Endothelial cell of umbilical vein (primary cell): ENCODE data around the gene SUGP1. TPM values are rescaled to one million over a fixed set of nuclear protein-coding genes. Genes with fewer than 3 reads are reported as not detected.

Experiments used
- BruUV-seq: library from RNA; stranded (reverse); fragments of 400-500 nt; replicated peaks from 2 replicates; lab custom pipeline; 2021; lab: Mats Ljungman, UMichigan
- CTCF ChIA-PET: fragments of 300-600, 350-600 bp; sonication (Branson Sonifier 250); formaldehyde crosslinking; loops from one replicate; lab custom pipeline; 2021; ENCODE audit warnings: antibody characterized with exemption, inconsistent platforms; lab: Charles Lee
- POLR2A ChIA-PET: fragments of 300-600, 350-600 bp; sonication (Branson Sonifier 250); formaldehyde crosslinking; loops from one replicate; lab custom pipeline; 2021; ENCODE audit warnings: antibody characterized with exemption, inconsistent platforms; lab: Charles Lee
- DNase-seq: peaks from one replicate; pipeline ENCODE4 v3.0.0-alpha.2; 2011; ENCODE audit warnings: low read depth, low spot score
- FAIRE-seq: peaks from 2 replicates; lab custom pipeline; 2011; peaks lifted over from hg19 to GRCh38; lab: Jason Lieb, UNC
- H2AFZ ChIP-seq: 2 replicates; pipeline ENCODE4 v1.6.0; 2012; ENCODE audit warnings: low read depth, low read length, control low read depth, inconsistent platforms
- H3K27ac ChIP-seq: 2 replicates; pipeline ENCODE4 v1.5.1; 2011; ENCODE audit warnings: low read depth, mild to moderate bottlenecking, control low read depth, low read length, moderate library complexity; ENCODE audit not compliant: insufficient read depth
- H3K27me3 ChIP-seq, 2 experiments: 2 replicates each; pipeline versions ENCODE4 v1.6.0 to v1.6.1; 2011; ENCODE audit warnings: low read length in 2 of 2, mixed read lengths in 1 of 2; ENCODE audit not compliant: control insufficient read depth in 2 of 2, insufficient read depth in 2 of 2
- H3K36me3 ChIP-seq, 2 experiments: 2 replicates in 1 of 2; 3 replicates in 1 of 2; pipeline ENCODE4 v1.5.1; 2011; ENCODE audit warnings: low read length in 2 of 2, mild to moderate bottlenecking in 1 of 2, moderate library complexity in 1 of 2; ENCODE audit not compliant: control insufficient read depth in 2 of 2, insufficient read depth in 2 of 2; ENCODE audit errors: extremely low read depth in 1 of 2
- H3K4me1 ChIP-seq: 3 replicates; pipeline ENCODE4 v1.5.1; 2011; ENCODE audit warnings: mild to moderate bottlenecking, low read length; ENCODE audit not compliant: control insufficient read depth, insufficient read depth; ENCODE audit errors: extremely low read depth
- H3K4me2 ChIP-seq: 2 replicates; pipeline ENCODE4 v1.6.1; 2011; ENCODE audit warnings: low read length, control low read depth, mixed read lengths; ENCODE audit not compliant: insufficient read depth
- H3K4me3 ChIP-seq, 3 experiments: fragments of 200-600 bp in 1 of 3; sonication (generic), shearing (Covaris generic) in 1 of 3; replicated peaks in 1 of 3; 2 replicates each; pipeline ENCODE4 v1.5.1; 2011 to 2016; ENCODE audit warnings: control low read depth in 3 of 3, low read length in 3 of 3, mild to moderate bottlenecking in 2 of 3, inconsistent platforms in 1 of 3, low read depth in 1 of 3, moderate library complexity in 1 of 3; ENCODE audit not compliant: insufficient read depth in 1 of 3
- H3K79me2 ChIP-seq: 2 replicates; pipeline ENCODE4 v1.6.0; 2012; ENCODE audit warnings: low read length, inconsistent platforms; ENCODE audit not compliant: control insufficient read depth, insufficient read depth
- H3K9ac ChIP-seq: replicated peaks from 2 replicates; pipeline ENCODE3; 2011; ENCODE audit warnings: low read length, control low read depth; ENCODE audit not compliant: insufficient read depth; ENCODE audit errors: extremely low read depth
- H3K9me1 ChIP-seq: replicated peaks from 3 replicates; pipeline ENCODE4 v1.6.0; 2011; ENCODE audit warnings: mild to moderate bottlenecking, low read length; ENCODE audit not compliant: control insufficient read depth, insufficient read depth; ENCODE audit errors: extremely low read depth
- H3K9me3 ChIP-seq: replicated peaks from 2 replicates; pipeline ENCODE4 v1.5.1; 2012; ENCODE audit warnings: low read length, inconsistent platforms; ENCODE audit not compliant: control insufficient read depth, insufficient read depth
- H4K20me1 ChIP-seq: replicated peaks from 2 replicates; pipeline ENCODE3; 2011; ENCODE audit warnings: mild to moderate bottlenecking, low read length; ENCODE audit not compliant: control insufficient read depth, insufficient read depth; ENCODE audit errors: extremely low read depth
- EZH2 ChIP-seq: IDR thresholded peaks from 2 replicates; pipeline ENCODE4 v1.6.1; 2012; ENCODE audit warnings: borderline replicate concordance, low read depth, mild to moderate bottlenecking, moderate library complexity, low read length, inconsistent platforms; ENCODE audit not compliant: severe bottlenecking
- GATA2 ChIP-seq: IDR thresholded peaks from 2 replicates; pipeline ENCODE4 v1.7.0; 2011; ENCODE audit warnings: low read depth, mild to moderate bottlenecking, moderate library complexity, mixed read lengths, low read length; ENCODE audit not compliant: insufficient read length, insufficient read depth
- JUN ChIP-seq: IDR thresholded peaks from 2 replicates; pipeline ENCODE4 v1.6.1; 2011; ENCODE audit warnings: borderline replicate concordance, low read depth; ENCODE audit not compliant: insufficient read length, insufficient read depth
- MYC ChIP-seq: IDR thresholded peaks from one replicate; pipeline ENCODE4 v1.6.1; 2011; ENCODE audit warnings: mild to moderate bottlenecking, low read depth, low read length
- POLR2A ChIP-seq: IDR thresholded peaks from 2 replicates; pipeline ENCODE4 v1.6.1; 2012; ENCODE audit warnings: low read depth, mild to moderate bottlenecking, control low read depth, low read length
- dilution Hi-C: fragments of 300-500 bp; cut with MboI; formaldehyde crosslinking; loops from one replicate; pipeline ENCODE4 v1.15.0; 2019; ENCODE audit warnings: low sequenced_read_pairs; ENCODE audit not compliant: extremely low pct_ligation_motif_present
- intact Hi-C: fragments of 100-400 bp; cut with micrococcal nuclease; formaldehyde crosslinking; loops from one replicate; pipeline ENCODE4 v1.10.0; 2022
- polyA plus RNA-seq, 4 experiments: library from polyadenylated mRNA; depleted of rRNA in 3 of 4; stranded (reverse) in 3 of 4; unstranded in 1 of 4; fragments of >200 nt; gene quantifications; 2 replicates each; pipeline versions ENCODE4 v1.2.1 to v1.2.3, GENCODE V29; 2011 to 2012; ENCODE audit warnings: missing spikeins in 1 of 4
- total RNA-seq: library from RNA; stranded (reverse); gene quantifications from 2 replicates; pipeline ENCODE4 v1.2.3, GENCODE V29; 2021
- TF ChIP-seq, protein P1 (sequence below): IDR thresholded peaks from 2 replicates; pipeline ENCODE4 v1.6.1; 2011; ENCODE audit not compliant: insufficient read depth, insufficient read length
- TF ChIP-seq, protein P2 (sequence below), 2 donors: IDR thresholded peaks; 1 replicate in 1 of 2; 2 replicates in 1 of 2; pipeline ENCODE4 v1.5.1; 2011; ENCODE audit warnings: low read length in 2 of 2, mild to moderate bottlenecking in 2 of 2, moderate library complexity in 2 of 2, control low read depth in 1 of 2, inconsistent platforms in 1 of 2, low read depth in 1 of 2; ENCODE audit not compliant: insufficient read depth in 1 of 2; ENCODE audit errors: extremely low read depth in 1 of 2

The SUGP1 gene
- total and polyA plus RNA-seq, 2 donors (not counting 3 experiments of a cell fraction or from before 2014, with no cell fraction given) = 41.0 to 64.7 TPM

DNA sequence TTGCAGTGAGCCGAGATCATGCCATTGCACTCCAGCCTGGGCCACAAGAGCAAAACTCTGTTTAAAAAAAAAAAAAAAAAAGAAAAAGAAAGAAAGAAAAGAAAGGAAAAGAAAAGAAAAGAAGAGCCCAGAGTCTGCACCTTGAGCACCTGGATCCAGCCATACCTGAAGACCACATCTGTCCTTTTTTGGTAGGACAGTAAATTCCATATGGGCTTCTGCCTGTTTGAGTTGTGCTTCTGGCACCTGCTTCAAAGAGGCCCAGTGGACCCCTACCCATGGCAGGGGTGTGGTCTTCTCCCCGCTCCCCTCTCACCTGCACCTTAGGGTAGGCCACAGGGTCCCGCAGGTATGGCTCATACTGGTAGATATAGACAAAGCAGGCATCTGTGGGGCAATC lies 53.0 kb downstream of the SUGP1 start:
- TF ChIP-seq GATA2 = no peak
- dilution Hi-C loops = no loop called here
- CTCF ChIA-PET = no interaction called here

DNA sequence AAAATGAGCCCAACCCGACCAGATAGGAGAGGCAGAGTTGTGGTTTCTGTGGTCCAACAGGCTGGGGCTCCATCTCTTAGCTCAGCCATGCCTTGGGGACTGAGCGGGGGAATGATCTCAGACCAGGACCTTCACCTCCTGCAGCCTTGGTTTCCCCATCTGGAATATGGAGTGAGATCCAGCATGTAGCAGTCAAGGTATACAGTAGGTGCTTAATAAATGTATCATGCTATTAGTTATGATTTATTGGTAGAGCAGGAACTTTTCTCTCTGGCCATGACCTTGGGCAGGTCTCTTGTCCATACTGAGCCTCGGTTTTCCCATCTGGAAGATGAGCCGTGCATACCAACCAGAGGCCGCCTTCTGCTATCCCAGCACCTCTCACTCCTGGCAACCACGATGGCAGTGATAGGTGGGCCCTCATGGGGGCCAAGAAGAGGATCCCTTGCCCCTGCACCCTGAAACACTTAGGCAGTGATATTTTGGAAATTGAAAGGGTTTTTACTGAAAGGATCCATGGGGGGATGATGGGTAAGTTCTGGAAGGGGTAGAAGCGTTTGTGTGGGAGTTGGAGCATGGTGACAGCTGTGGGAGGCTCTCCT lies 56.3 kb downstream of the SUGP1 start:
- H3K4me2 ChIP-seq = no peak overlapping the region
- H3K4me1 ChIP-seq = no peaks in the 10 kb centered on the region
- H4K20me1 ChIP-seq = no peaks in the 10 kb centered on the region
- intact Hi-C loops = no loop called here
- no peaks in the 10 kb centered on the region for H3K9me1 ChIP-seq
- no peak for FAIRE-seq
- H3K9me3 ChIP-seq = no peaks in the 10 kb centered on the region
- CTCF ChIA-PET = no interaction called here
- H3K79me2 ChIP-seq = no peaks in the 10 kb centered on the region
- TF ChIP-seq EZH2 = no peak
- TF ChIP-seq, protein P1, sequence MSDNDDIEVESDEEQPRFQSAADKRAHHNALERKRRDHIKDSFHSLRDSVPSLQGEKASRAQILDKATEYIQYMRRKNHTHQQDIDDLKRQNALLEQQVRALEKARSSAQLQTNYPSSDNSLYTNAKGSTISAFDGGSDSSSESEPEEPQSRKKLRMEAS = no peak
- TF ChIP-seq POLR2A = no peak
- no peak for TF ChIP-seq JUN
- TF ChIP-seq, protein P2, sequence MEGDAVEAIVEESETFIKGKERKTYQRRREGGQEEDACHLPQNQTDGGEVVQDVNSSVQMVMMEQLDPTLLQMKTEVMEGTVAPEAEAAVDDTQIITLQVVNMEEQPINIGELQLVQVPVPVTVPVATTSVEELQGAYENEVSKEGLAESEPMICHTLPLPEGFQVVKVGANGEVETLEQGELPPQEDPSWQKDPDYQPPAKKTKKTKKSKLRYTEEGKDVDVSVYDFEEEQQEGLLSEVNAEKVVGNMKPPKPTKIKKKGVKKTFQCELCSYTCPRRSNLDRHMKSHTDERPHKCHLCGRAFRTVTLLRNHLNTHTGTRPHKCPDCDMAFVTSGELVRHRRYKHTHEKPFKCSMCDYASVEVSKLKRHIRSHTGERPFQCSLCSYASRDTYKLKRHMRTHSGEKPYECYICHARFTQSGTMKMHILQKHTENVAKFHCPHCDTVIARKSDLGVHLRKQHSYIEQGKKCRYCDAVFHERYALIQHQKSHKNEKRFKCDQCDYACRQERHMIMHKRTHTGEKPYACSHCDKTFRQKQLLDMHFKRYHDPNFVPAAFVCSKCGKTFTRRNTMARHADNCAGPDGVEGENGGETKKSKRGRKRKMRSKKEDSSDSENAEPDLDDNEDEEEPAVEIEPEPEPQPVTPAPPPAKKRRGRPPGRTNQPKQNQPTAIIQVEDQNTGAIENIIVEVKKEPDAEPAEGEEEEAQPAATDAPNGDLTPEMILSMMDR (IDR thresholded peaks at IDR 0.05; ENCODE audit: extremely low read depth in 1 of 2, insufficient read depth in 1 of 2, low read depth in 1 of 2, low read length in 2 of 2) = no peak
- no peak for TF ChIP-seq MYC
- H3K9ac ChIP-seq = no peak overlapping the region
- dilution Hi-C loops = no loop called here
- DNase-seq = no peak
- no peak overlapping the region for H3K4me3 ChIP-seq
- H2AFZ ChIP-seq = no peak overlapping the region
- POLR2A ChIA-PET = no interaction called here
- no peaks in the 10 kb centered on the region for H3K36me3 ChIP-seq
- peaks cover 29 to 30% of the 10 kb centered on the region in 2 experiments for H3K27me3 ChIP-seq
- no TSS peak for BruUV-seq
- H3K27ac ChIP-seq = no peak overlapping the region

More for the DNA sequence above, 53.0 kb downstream of the SUGP1 start:
- H3K4me2 ChIP-seq = no peak overlapping the region
- POLR2A ChIA-PET = no interaction called here
- H3K79me2 ChIP-seq = no peaks in the 10 kb centered on the region
- no peaks in the 10 kb centered on the region for H3K36me3 ChIP-seq
- no TSS peak for BruUV-seq
- H3K27ac ChIP-seq = no peak overlapping the region
- no peak overlapping the region for H3K4me3 ChIP-seq
- H3K9ac ChIP-seq = no peak overlapping the region
- H4K20me1 ChIP-seq = no peaks in the 10 kb centered on the region
- DNase-seq (no peak), FAIRE-seq (no peak)
- no peaks in the 10 kb centered on the region for H3K9me3 ChIP-seq
- H2AFZ ChIP-seq = no peak overlapping the region
- peaks cover 16 to 21% of the 10 kb centered on the region in 2 experiments for H3K27me3 ChIP-seq
- intact Hi-C loops = no loop called here
- H3K4me1 ChIP-seq = no peaks in the 10 kb centered on the region
- H3K9me1 ChIP-seq = no peaks in the 10 kb centered on the region
